CD14-positive monocyte (primary cell): Measurements from ENCODE around the gene BARHL1. TPM values are rescaled to one million over a fixed set of nuclear protein-coding genes. Genes with fewer than 3 reads are reported as not detected.

Experiments used
- DNase-seq, 3 donors: peaks; one replicate each; pipeline ENCODE4 v3.0.0-alpha.2; 2011 to 2022
- H2AFZ ChIP-seq: 2 replicates; pipeline ENCODE4 v1.6.0; 2012; ENCODE audit warnings: mild to moderate bottlenecking, low read depth, low read length, inconsistent platforms; ENCODE audit not compliant: insufficient read depth, poor library complexity, severe bottlenecking
- H3K27ac ChIP-seq, 2 donors: 1 replicate in 1 of 2; 2 replicates in 1 of 2; pipeline ENCODE4 v1.5.1; 2012 to 2013; ENCODE audit warnings: low read length in 2 of 2, control low read depth in 1 of 2, inconsistent platforms in 1 of 2, low read depth in 1 of 2, mild to moderate bottlenecking in 1 of 2
- H3K27me3 ChIP-seq, 2 donors: one replicate each; pipeline versions ENCODE4 v1.6.0 to v1.6.1; 2011 to 2013; ENCODE audit warnings: low read length in 2 of 2; ENCODE audit not compliant: control insufficient read depth in 2 of 2, insufficient read depth in 2 of 2
- H3K36me3 ChIP-seq, 2 donors: replicated peaks in 1 of 2; 1 replicate in 1 of 2; 2 replicates in 1 of 2; pipeline versions ENCODE4 v1.5.1 to v1.6.1; 2012 to 2013; ENCODE audit warnings: low read length in 2 of 2, control low read depth in 1 of 2, inconsistent platforms in 1 of 2, mild to moderate bottlenecking in 1 of 2; ENCODE audit not compliant: insufficient read depth in 2 of 2, control insufficient read depth in 1 of 2
- H3K4me1 ChIP-seq, 2 donors: 1 replicate in 1 of 2; 2 replicates in 1 of 2; pipeline versions ENCODE4 v1.5.1 to v1.6.1; 2012 to 2013; ENCODE audit warnings: low read length in 2 of 2, control low read depth in 1 of 2, inconsistent platforms in 1 of 2, mild to moderate bottlenecking in 1 of 2, moderate library complexity in 1 of 2; ENCODE audit not compliant: insufficient read depth in 2 of 2, control insufficient read depth in 1 of 2
- H3K4me2 ChIP-seq: replicated peaks from 2 replicates; pipeline ENCODE3; 2012; ENCODE audit warnings: low read length, moderate library complexity, mild to moderate bottlenecking; ENCODE audit not compliant: poor library complexity, severe bottlenecking; ENCODE audit errors: extremely low read depth
- H3K4me3 ChIP-seq, 3 experiments: fragments of 200-600 bp in 1 of 3; sonication (generic) in 1 of 3; replicated peaks in 1 of 3; 1 replicate in 2 of 3; 2 replicates in 1 of 3; pipeline ENCODE4 v1.5.1; 2011 to 2013; ENCODE audit warnings: low read length in 3 of 3, mild to moderate bottlenecking in 3 of 3, control low read depth in 2 of 3, low read depth in 2 of 3, inconsistent platforms in 1 of 3, moderate library complexity in 1 of 3
- H3K79me2 ChIP-seq: 2 replicates; pipeline ENCODE4 v1.6.0; 2012; ENCODE audit warnings: mild to moderate bottlenecking, control low read depth, inconsistent platforms, low read length, moderate library complexity; ENCODE audit not compliant: insufficient read depth
- H3K9ac ChIP-seq: 2 replicates; pipeline ENCODE4 v1.6.0; 2017; ENCODE audit warnings: low read length, mild to moderate bottlenecking; ENCODE audit not compliant: insufficient read depth, poor library complexity, severe bottlenecking
- H3K9me3 ChIP-seq, 2 donors: replicated peaks in 1 of 2; 1 replicate in 1 of 2; 2 replicates in 1 of 2; pipeline versions ENCODE4 v1.5.1 to v1.6.1; 2012 to 2013; ENCODE audit warnings: low read length in 2 of 2, control low read depth in 1 of 2; ENCODE audit not compliant: control insufficient read depth in 1 of 2, insufficient read depth in 1 of 2
- H4K20me1 ChIP-seq: 2 replicates; pipeline ENCODE4 v1.6.0; 2012; ENCODE audit warnings: mild to moderate bottlenecking, low read length, control low read depth, moderate library complexity; ENCODE audit not compliant: insufficient read depth
- H3K27ac Mint-ChIP-seq, 7 donors: one replicate each; pipeline ENCODE4 v1.8.0; 2020; ENCODE audit warnings: mild to moderate bottlenecking in 7 of 7, mixed read lengths in 7 of 7, moderate library complexity in 6 of 7, inconsistent platforms in 2 of 7
- H3K27me3 Mint-ChIP-seq, 3 donors: one replicate each; pipeline ENCODE4 v1.8.0; 2021 to 2022; ENCODE audit warnings: low read depth in 3 of 3, mild to moderate bottlenecking in 3 of 3, mixed read lengths in 3 of 3, moderate library complexity in 3 of 3, inconsistent platforms in 1 of 3
- H3K36me3 Mint-ChIP-seq, 2 donors: one replicate each; pipeline ENCODE4 v1.8.0; 2020; ENCODE audit warnings: mixed read lengths in 2 of 2, inconsistent platforms in 1 of 2, mild to moderate bottlenecking in 1 of 2
- H3K4me1 Mint-ChIP-seq: one replicate; pipeline ENCODE4 v1.8.0; 2020; ENCODE audit warnings: mild to moderate bottlenecking, mixed read lengths
- H3K4me3 Mint-ChIP-seq, 2 donors: one replicate each; pipeline ENCODE4 v1.8.0; 2020; ENCODE audit warnings: mild to moderate bottlenecking in 2 of 2, mixed read lengths in 2 of 2, moderate library complexity in 1 of 2
- H3K9me3 Mint-ChIP-seq, 7 donors: one replicate each; pipeline ENCODE4 v1.8.0; 2020 to 2022; ENCODE audit warnings: mixed read lengths in 7 of 7, mild to moderate bottlenecking in 6 of 7, moderate library complexity in 6 of 7, inconsistent platforms in 2 of 7
- WGBS: methylation state at CpG from one replicate; pipeline ENCODE4 v1.1.5; 2013; ENCODE audit warnings: missing lambda C conversion rate; ENCODE audit not compliant: insufficient coverage; 5-methylcytosine and 5-hydroxymethylcytosine counted together
- intact Hi-C, 2 donors: fragments of 100-400 bp; cut with micrococcal nuclease; formaldehyde crosslinking; loops; one replicate each; pipeline versions ENCODE4 v1.15.0 to v1.15.1; 2023
- polyA plus RNA-seq, 3 donors: library from polyadenylated mRNA; depleted of rRNA in 1 of 3; unstranded in 2 of 3; stranded (reverse) in 1 of 3; fragments of 300-500 nt in 2 of 3; fragments of >200 nt in 1 of 3; fragmentation: Illumina TruSeq in 2 of 3; gene quantifications; 1 replicate in 2 of 3; 2 replicates in 1 of 3; pipeline ENCODE4 v1.2.3, GENCODE V29; 2012 to 2021
- TF ChIP-seq, protein P1 (sequence below): fragments of 200-600 bp; IDR thresholded peaks from one replicate; pipeline ENCODE4 v1.8.0; 2022; ENCODE audit warnings: antibody characterized with exemption, mild to moderate bottlenecking

BARHL1 gene
- polyA plus RNA-seq, 3 donors, result not detected

GRCh38 chr9:132614324-132614723 lies 31.9 kb downstream of the BARHL1 start:
- H3K27me3 Mint-ChIP-seq, result no peaks in the 10 kb centered on the region
- no peaks in the 10 kb centered on the region for H3K9me3 ChIP-seq
- no peaks in the 10 kb centered on the region for H4K20me1 ChIP-seq
- H3K27ac ChIP-seq, result no peak overlapping the region
- peaks cover 65 to 75% of the 10 kb centered on the region in 2 donors for H3K36me3 Mint-ChIP-seq
- no peak for DNase-seq
- intact Hi-C loops, result no loop called here
- no peak overlapping the region for H3K4me2 ChIP-seq
- H3K4me1 Mint-ChIP-seq, result no peaks in the 10 kb centered on the region
- H3K9ac ChIP-seq, result no peak overlapping the region
- H3K27me3 ChIP-seq, result no peaks in the 10 kb centered on the region
- WGBS, result 96% methylated on average over 4 of the region's 6 CpGs
- TF ChIP-seq, protein P1, sequence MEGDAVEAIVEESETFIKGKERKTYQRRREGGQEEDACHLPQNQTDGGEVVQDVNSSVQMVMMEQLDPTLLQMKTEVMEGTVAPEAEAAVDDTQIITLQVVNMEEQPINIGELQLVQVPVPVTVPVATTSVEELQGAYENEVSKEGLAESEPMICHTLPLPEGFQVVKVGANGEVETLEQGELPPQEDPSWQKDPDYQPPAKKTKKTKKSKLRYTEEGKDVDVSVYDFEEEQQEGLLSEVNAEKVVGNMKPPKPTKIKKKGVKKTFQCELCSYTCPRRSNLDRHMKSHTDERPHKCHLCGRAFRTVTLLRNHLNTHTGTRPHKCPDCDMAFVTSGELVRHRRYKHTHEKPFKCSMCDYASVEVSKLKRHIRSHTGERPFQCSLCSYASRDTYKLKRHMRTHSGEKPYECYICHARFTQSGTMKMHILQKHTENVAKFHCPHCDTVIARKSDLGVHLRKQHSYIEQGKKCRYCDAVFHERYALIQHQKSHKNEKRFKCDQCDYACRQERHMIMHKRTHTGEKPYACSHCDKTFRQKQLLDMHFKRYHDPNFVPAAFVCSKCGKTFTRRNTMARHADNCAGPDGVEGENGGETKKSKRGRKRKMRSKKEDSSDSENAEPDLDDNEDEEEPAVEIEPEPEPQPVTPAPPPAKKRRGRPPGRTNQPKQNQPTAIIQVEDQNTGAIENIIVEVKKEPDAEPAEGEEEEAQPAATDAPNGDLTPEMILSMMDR, result no peak
- no peak overlapping the region for H2AFZ ChIP-seq
- H3K79me2 ChIP-seq, result no peaks in the 10 kb centered on the region
- no peak overlapping the region for H3K4me3 Mint-ChIP-seq
- H3K36me3 ChIP-seq, result peaks cover 20 to 85% of the 10 kb centered on the region in 2 donors
- H3K9me3 Mint-ChIP-seq, result peaks cover 0 to 2% (median 0%) of the 10 kb centered on the region in 7 donors
- H3K4me3 ChIP-seq, result no peak overlapping the region
- no peaks in the 10 kb centered on the region for H3K4me1 ChIP-seq
- H3K27ac Mint-ChIP-seq, result no peak overlapping the region

GRCh38 chr9:132615774-132616173 lies 33.4 kb downstream of the BARHL1 start:
- intact Hi-C loops, result no loop called here
- Histone ChIP-seq H3K27ac (no peak overlapping the region), H3K36me3 (peaks cover 18 to 80% of the 10 kb centered on the region in 2 donors), H3K9me3 (no peaks in the 10 kb centered on the region), H4K20me1 (no peaks in the 10 kb centered on the region), H3K27me3 (no peaks in the 10 kb centered on the region), H3K79me2 (no peaks in the 10 kb centered on the region), H3K4me1 (no peaks in the 10 kb centered on the region), H3K4me2 (no peak overlapping the region), H2AFZ (no peak overlapping the region), H3K4me3 (no peak overlapping the region), H3K9ac (no peak overlapping the region)
- no peak for DNase-seq
- no peak overlapping the region for H3K27ac Mint-ChIP-seq
- no CpG with 5 or more reads among the region's 2 CpGs for WGBS
- H3K36me3 Mint-ChIP-seq, result peaks cover 57 to 71% of the 10 kb centered on the region in 2 donors
- TF ChIP-seq, protein P1, result no peak
- no peaks in the 10 kb centered on the region for H3K4me1 Mint-ChIP-seq
- no peak overlapping the region for H3K4me3 Mint-ChIP-seq
- no peaks in the 10 kb centered on the region for H3K27me3 Mint-ChIP-seq
- peaks cover 0 to 2% (median 0%) of the 10 kb centered on the region in 7 donors for H3K9me3 Mint-ChIP-seq
